Psoas muscle (tissue), 8 donors: Measurements from ENCODE around the gene PAQR7. TPM values are rescaled to one million over a fixed set of nuclear protein-coding genes. Genes with fewer than 3 reads are reported as not detected.

Source experiments
- ATAC-seq, 4 donors: fragments of 200-7000 bp; cut with Tn5 transposase; one replicate each; pipeline ENCODE4 v1.9.1; 2020; ENCODE audit warnings: moderate library complexity in 3 of 4, mild to moderate bottlenecking in 2 of 4
- DNase-seq, 2 donors: peaks; one replicate each; pipeline ENCODE4 v3.0.0-alpha.2; 2020
- H3K27ac ChIP-seq: fragments of 200-600 bp; one replicate; pipeline ENCODE4 v1.8.0; 2022
- H3K27me3 ChIP-seq, 3 donors: fragments of 200-600 bp in 1 of 3; one replicate each; pipeline versions ENCODE4 v1.6.1 to v1.8.0; 2013 to 2022; ENCODE audit warnings: low read length in 2 of 3, mild to moderate bottlenecking in 2 of 3, moderate library complexity in 1 of 3; ENCODE audit not compliant: insufficient read depth in 3 of 3
- H3K36me3 ChIP-seq, 2 donors: fragments of 200-600 bp in 1 of 2; one replicate each; pipeline versions ENCODE4 v1.6.1 to v1.8.0; 2013 to 2022; ENCODE audit warnings: low read depth in 1 of 2, mild to moderate bottlenecking in 1 of 2, moderate library complexity in 1 of 2; ENCODE audit not compliant: insufficient read depth in 1 of 2
- H3K4me1 ChIP-seq: fragments of 200-600 bp; one replicate; pipeline ENCODE4 v1.8.0; 2022
- H3K4me3 ChIP-seq: fragments of 200-600 bp; one replicate; pipeline ENCODE4 v1.8.0; 2022; ENCODE audit warnings: mild to moderate bottlenecking
- H3K9me3 ChIP-seq: fragments of 200-600 bp; one replicate; pipeline ENCODE4 v1.8.0; 2022
- CTCF ChIP-seq: fragments of 200-600 bp; IDR thresholded peaks from one replicate; pipeline ENCODE4 v1.8.0; 2022; ENCODE audit warnings: antibody characterized with exemption
- WGBS, 3 donors: extraction: QIAGEN DNeasy Blood & Tissue Kit; methylation state at CpG; one replicate each; pipeline versions ENCODE4 v1.1.6 to v1.1.7; 2013; 5-methylcytosine and 5-hydroxymethylcytosine counted together
- intact Hi-C, 2 donors: fragments of 100-400 bp; cut with DNase I; formaldehyde crosslinking; loops; one replicate each; pipeline versions ENCODE4 v1.11.0 to v1.14.2; 2022
- polyA plus RNA-seq, 3 donors: library from polyadenylated mRNA; stranded (reverse); fragments of 200-250 nt; gene quantifications; one replicate each; pipeline ENCODE4 v1.2.3, GENCODE V29; 2013
- total RNA-seq, 4 donors: library from RNA; stranded (reverse); fragmentation: NEBNext Ultra II Directional in 2 of 4; extraction: Animal tissue kit (Norgen Biotek cat#: 25700) in 2 of 4; gene quantifications; one replicate each; pipeline versions ENCODE4 v1.2.1 to v1.2.4, GENCODE V29; 2021 to 2023
- donor health status: healthy with polysubstance abuse.
- donor health status: DM: no; HTN: no; CAD: no; lungs with moderate emphysema.
- donor health status: Bipolar disorder and iron deficiency.
- donor health status: healthy.
- donor health status: DM: yes; HTN: yes; CAD: no.
- donor health status: DM: no; HTN: no; CAD: no.
- donor health status: DM: no; HTN: no; CAD: no.
- donor health status: DM: yes; HTN: yes; CAD: no.

The PAQR7 gene
- total and polyA plus RNA-seq, 7 donors: 2.1 to 3.7 (median 2.3) TPM

- Histone ChIP-seq H3K4me3 (peak overlapping the region; percentile 78), H3K36me3 (no peaks in the 10 kb centered on the region), H3K27me3 (no peaks in the 10 kb centered on the region), H3K9me3 (no peaks in the 10 kb centered on the region), H3K27ac (peak overlapping the region; percentile 67), H3K4me1 (peaks cover 17% of the 10 kb centered on the region)
- intact Hi-C loops: no loop called here
- no peak for TF ChIP-seq CTCF
- WGBS, 3 donors: 46 to 65% (median 51%) methylated on average over 8 of the region's 8 CpGs
- ATAC-seq: peak in 1 of 4 donors; percentile 21
- peak in 1 of 2 donors; percentile 45 for DNase-seq
Measured at GRCh38 chr1:25874635-25875153, 814 bp downstream of the PAQR7 start.

- intact Hi-C loops: no loop called here
- DNase-seq (no peak), ATAC-seq (no peak)
- TF ChIP-seq CTCF: no peak
- Histone ChIP-seq H3K27ac (no peak overlapping the region), H3K4me3 (peak overlapping the region; percentile 78), H3K27me3 (no peaks in the 10 kb centered on the region), H3K36me3 (no peaks in the 10 kb centered on the region), H3K9me3 (no peaks in the 10 kb centered on the region), H3K4me1 (peaks cover 17% of the 10 kb centered on the region)
- 96 to 99% (median 97%) methylated on average over 3 of the region's 3 CpGs for WGBS, 3 donors
Measured at GRCh38 chr1:25874209-25874608, 1.3 kb downstream of the PAQR7 start.

- intact Hi-C loops: no loop called here
- Histone ChIP-seq H3K27ac (no peak overlapping the region), H3K4me1 (peaks cover 17% of the 10 kb centered on the region), H3K36me3 (no peaks in the 10 kb centered on the region), H3K4me3 (no peak overlapping the region), H3K9me3 (no peaks in the 10 kb centered on the region), H3K27me3 (no peaks in the 10 kb centered on the region)
- ATAC-seq: no peak
- peak in 1 of 2 donors; percentile 36 for DNase-seq
- 70 to 79% (median 74%) methylated on average over 3 of the region's 3 CpGs for WGBS, 3 donors
- no peak for TF ChIP-seq CTCF
Measured at GRCh38 chr1:25873120-25873519, 2.4 kb downstream of the PAQR7 start.

GRCh38 chr1:25872713-25873112 lies 2.8 kb downstream of the PAQR7 start:
- intact Hi-C loops: no loop called here
- no peaks in the 10 kb centered on the region for H3K27me3 ChIP-seq

More at GRCh38 chr1:25872713-25873112, 2.8 kb downstream of the PAQR7 start:
- Histone ChIP-seq H3K4me3 (no peak overlapping the region), H3K4me1 (peaks cover 17% of the 10 kb centered on the region), H3K9me3 (no peaks in the 10 kb centered on the region), H3K27ac (no peak overlapping the region), H3K36me3 (no peaks in the 10 kb centered on the region)
- ATAC-seq (no peak), DNase-seq (no peak)
- TF ChIP-seq CTCF: no peak
- 70 to 83% (median 78%) methylated on average over 2 of the region's 2 CpGs for WGBS, 3 donors
